Peyer's patch (tissue), 4 donors: Measurements from ENCODE around the gene NAT14. TPM values are rescaled to one million over a fixed set of nuclear protein-coding genes. Genes with fewer than 3 reads are reported as not detected.

Experiments used
- DNase-seq, 3 donors: peaks; one replicate each; pipeline ENCODE4 v3.0.0-alpha.2; 2017 to 2019
- H3K27ac ChIP-seq, 4 donors: fragments of 200-600 bp; sonication (generic); one replicate each; pipeline ENCODE4 v1.5.1; 2016 to 2019
- H3K27me3 ChIP-seq, 2 donors: fragments of 200-600 bp; sonication (generic); one replicate each; pipeline ENCODE4 v1.5.1; 2019
- H3K36me3 ChIP-seq, 3 donors: fragments of 200-600 bp; sonication (generic); one replicate each; pipeline ENCODE4 v1.5.1; 2016 to 2019
- H3K4me1 ChIP-seq, 4 donors: fragments of 200-600 bp; sonication (generic); one replicate each; pipeline ENCODE4 v1.5.1; 2016 to 2019
- H3K4me3 ChIP-seq, 4 donors: fragments of 200-600 bp; sonication (generic); 1 replicate in 3 of 4; 2 replicates in 1 of 4; pipeline ENCODE4 v1.5.1; 2016 to 2019; ENCODE audit warnings: mild to moderate bottlenecking in 1 of 4
- H3K9me3 ChIP-seq, 4 donors: fragments of 200-600 bp; sonication (generic); one replicate each; pipeline ENCODE4 v1.5.1; 2016 to 2019; ENCODE audit warnings: mild to moderate bottlenecking in 1 of 4
- POLR2A ChIP-seq, 2 donors: fragments of 450-650 bp; IDR thresholded peaks; one replicate each; pipeline ENCODE4 v1.5.1; 2017; ENCODE audit warnings: antibody characterized with exemption in 2 of 2, mild to moderate bottlenecking in 2 of 2, moderate library complexity in 2 of 2
- total RNA-seq, 4 donors: library from RNA; depleted of rRNA; stranded (reverse); fragments of >200 nt; gene quantifications; one replicate each; pipeline ENCODE4 v1.1.0, GENCODE V29; 2016
- TF ChIP-seq, protein P1 (sequence below), 6 experiments: fragments of 450-650 bp in 4 of 6; fragments of 200-600 bp in 2 of 6; sonication (generic) in 1 of 6; IDR thresholded peaks; one replicate each; pipeline ENCODE4 v1.5.1; 2017 to 2019; ENCODE audit warnings: antibody characterized with exemption in 6 of 6, mild to moderate bottlenecking in 3 of 6, moderate library complexity in 1 of 6

The NAT14 gene
- total RNA-seq, 4 donors from 2014 or later = 1.4 to 7.4 (median 3.0) TPM

DNA sequence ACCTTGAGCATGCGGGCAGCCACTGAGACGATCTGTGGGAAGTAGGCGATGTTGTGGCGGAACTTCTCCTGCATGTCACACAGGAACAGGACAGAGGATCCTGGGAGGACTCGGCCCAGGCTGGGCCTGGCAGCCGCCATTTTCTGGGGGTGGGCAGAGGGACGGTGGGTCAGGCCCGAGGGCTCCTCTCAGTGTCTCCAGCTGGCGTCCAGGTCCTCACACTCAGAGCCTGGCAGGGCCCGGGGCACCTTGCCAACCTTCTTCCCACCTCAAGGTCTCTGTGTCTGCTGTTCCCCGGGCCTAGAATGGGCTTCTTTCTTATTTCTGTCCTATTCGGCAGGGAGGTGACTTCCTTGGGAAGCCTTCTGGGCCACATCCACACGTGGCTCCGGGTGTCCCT, 28.6 kb upstream of the NAT14 start:
- Histone ChIP-seq H3K27me3 (peaks cover 0 to 14% of the 10 kb centered on the region in 2 donors), H3K27ac (no peak overlapping the region), H3K36me3 (peaks cover 0 to 17% (median 0%) of the 10 kb centered on the region in 3 donors), H3K9me3 (no peaks in the 10 kb centered on the region), H3K4me3 (no peak overlapping the region), H3K4me1 (peaks cover 0 to 38% (median 7%) of the 10 kb centered on the region in 4 donors)
- TF ChIP-seq, protein P1, sequence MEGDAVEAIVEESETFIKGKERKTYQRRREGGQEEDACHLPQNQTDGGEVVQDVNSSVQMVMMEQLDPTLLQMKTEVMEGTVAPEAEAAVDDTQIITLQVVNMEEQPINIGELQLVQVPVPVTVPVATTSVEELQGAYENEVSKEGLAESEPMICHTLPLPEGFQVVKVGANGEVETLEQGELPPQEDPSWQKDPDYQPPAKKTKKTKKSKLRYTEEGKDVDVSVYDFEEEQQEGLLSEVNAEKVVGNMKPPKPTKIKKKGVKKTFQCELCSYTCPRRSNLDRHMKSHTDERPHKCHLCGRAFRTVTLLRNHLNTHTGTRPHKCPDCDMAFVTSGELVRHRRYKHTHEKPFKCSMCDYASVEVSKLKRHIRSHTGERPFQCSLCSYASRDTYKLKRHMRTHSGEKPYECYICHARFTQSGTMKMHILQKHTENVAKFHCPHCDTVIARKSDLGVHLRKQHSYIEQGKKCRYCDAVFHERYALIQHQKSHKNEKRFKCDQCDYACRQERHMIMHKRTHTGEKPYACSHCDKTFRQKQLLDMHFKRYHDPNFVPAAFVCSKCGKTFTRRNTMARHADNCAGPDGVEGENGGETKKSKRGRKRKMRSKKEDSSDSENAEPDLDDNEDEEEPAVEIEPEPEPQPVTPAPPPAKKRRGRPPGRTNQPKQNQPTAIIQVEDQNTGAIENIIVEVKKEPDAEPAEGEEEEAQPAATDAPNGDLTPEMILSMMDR (IDR thresholded peaks at IDR 0.05) = no peak
- no peak for TF ChIP-seq POLR2A (IDR thresholded peaks at IDR 0.05)
- DNase-seq = no peak

DNA sequence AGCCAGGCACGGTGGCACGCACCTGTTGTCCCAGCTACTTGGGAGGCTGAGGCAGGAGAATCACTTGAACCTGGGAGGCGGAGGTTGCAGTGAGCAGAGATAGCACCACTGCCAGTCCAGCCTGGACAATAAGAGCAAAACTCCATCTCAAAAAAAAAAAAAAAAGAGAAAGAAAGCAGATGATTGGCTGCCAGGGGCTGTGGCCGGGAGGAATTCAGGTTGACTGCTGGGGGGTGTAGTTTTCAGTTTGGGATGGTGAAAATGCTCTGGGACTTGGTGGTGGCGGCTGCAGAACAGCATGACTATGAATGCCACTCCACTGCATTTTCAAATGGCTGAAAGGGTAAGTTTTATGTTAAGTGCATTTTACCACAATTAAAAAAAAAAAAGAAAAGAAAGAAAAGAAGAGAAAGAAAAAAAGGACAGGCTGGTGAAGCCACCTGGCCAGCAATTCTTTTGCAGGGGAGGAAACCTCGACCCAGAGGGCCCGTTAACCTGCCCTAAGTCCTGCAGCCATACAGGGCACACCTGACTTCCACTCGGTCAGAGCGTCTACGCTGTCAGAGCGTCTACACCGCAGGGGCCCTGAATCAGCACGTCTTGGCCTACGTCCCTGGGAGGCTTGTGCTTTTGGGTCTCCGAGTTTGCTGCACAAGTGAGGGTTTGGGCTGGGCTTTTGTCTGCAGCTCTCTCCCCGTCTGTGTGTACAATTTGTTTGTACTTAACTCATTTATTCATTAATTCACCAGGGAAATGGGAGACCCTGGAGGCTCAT, 27.1 kb upstream of the NAT14 start:
- TF ChIP-seq, protein P1 (IDR thresholded peaks at IDR 0.05) = no peak
- TF ChIP-seq POLR2A (IDR thresholded peaks at IDR 0.05) = no peak
- Histone ChIP-seq H3K27ac (no peak overlapping the region), H3K9me3 (no peaks in the 10 kb centered on the region), H3K4me1 (peaks cover 0 to 23% (median 2%) of the 10 kb centered on the region in 4 donors), H3K4me3 (no peak overlapping the region), H3K27me3 (no peaks in the 10 kb centered on the region), H3K36me3 (peaks cover 0 to 17% (median 0%) of the 10 kb centered on the region in 3 donors)
- DNase-seq = no peak

DNA sequence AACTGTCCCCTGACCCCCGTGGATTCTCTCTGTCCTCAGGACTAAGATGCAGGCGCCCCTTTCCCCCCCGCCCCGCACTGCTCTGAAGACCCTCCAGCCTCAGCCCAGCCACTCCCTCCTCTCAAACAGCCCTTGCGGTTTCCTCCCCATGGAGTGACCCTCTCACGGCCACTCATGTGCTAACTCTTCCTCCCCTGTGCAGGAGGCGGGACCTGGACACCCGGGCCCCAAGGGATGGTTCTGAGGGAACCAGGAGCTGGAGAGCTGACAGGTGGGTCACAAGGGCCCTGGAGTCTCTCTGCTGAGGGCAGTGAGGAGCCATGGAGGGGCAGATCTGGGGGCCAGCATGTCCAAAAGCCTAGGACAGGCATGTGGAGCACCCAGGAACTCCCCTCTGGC, 25.4 kb upstream of the NAT14 start:
- no peak for DNase-seq
- Histone ChIP-seq H3K4me1 (peaks cover 0 to 18% (median 2%) of the 10 kb centered on the region in 4 donors), H3K27ac (peak overlapping the region in 3 of 4 donors; percentile 5 to 94 (median 93)), H3K4me3 (no peak overlapping the region), H3K27me3 (no peaks in the 10 kb centered on the region), H3K9me3 (no peaks in the 10 kb centered on the region), H3K36me3 (peaks cover 0 to 17% (median 0%) of the 10 kb centered on the region in 3 donors)
- TF ChIP-seq POLR2A (IDR thresholded peaks at IDR 0.05) = no peak
- TF ChIP-seq, protein P1 (IDR thresholded peaks at IDR 0.05) = no peak

DNA sequence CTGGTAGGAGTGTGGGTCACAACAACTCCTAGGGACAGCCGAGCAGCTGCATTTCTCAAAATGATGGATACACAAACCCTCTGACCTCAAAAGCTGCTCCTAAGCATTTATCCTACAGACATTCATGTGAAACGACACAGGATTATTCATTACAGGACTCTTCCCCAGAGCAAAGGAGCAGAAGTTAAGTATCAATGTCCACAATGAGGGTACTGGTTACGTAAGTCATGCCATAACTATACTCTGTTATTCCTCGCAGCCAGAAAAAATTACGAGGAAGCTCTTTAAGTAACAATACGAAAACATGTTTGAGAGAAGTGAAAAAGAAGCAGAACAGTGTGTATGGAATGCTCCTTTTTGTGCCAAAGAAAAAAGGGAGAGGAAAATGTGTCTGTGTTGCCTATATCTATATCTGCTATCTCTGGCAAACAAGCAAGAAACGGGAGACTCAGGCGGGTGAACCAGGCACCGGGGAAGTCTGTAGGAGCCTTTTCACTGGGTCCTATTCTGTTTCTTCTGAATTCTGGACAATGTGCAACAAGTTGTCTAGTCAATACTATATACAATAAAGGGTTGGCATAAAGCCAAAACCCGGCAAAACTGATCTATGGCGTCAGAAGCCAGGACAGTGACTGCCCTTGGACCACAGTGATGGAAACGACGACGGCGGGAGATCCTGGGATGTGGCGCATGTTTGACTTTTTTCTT, 24.9 kb upstream of the NAT14 start:
- Histone ChIP-seq H3K27me3 (no peaks in the 10 kb centered on the region), H3K27ac (peak overlapping the region; percentile 72 to 94 (median 89)), H3K4me3 (peak overlapping the region in 2 of 4 donors; percentile 79 to 90), H3K4me1 (peaks cover 0 to 18% (median 2%) of the 10 kb centered on the region in 4 donors), H3K36me3 (peaks cover 0 to 16% (median 0%) of the 10 kb centered on the region in 3 donors), H3K9me3 (no peaks in the 10 kb centered on the region)
- DNase-seq = no peak
- TF ChIP-seq, protein P1 (IDR thresholded peaks at IDR 0.05) = no peak
- no peak for TF ChIP-seq POLR2A (IDR thresholded peaks at IDR 0.05)

DNA sequence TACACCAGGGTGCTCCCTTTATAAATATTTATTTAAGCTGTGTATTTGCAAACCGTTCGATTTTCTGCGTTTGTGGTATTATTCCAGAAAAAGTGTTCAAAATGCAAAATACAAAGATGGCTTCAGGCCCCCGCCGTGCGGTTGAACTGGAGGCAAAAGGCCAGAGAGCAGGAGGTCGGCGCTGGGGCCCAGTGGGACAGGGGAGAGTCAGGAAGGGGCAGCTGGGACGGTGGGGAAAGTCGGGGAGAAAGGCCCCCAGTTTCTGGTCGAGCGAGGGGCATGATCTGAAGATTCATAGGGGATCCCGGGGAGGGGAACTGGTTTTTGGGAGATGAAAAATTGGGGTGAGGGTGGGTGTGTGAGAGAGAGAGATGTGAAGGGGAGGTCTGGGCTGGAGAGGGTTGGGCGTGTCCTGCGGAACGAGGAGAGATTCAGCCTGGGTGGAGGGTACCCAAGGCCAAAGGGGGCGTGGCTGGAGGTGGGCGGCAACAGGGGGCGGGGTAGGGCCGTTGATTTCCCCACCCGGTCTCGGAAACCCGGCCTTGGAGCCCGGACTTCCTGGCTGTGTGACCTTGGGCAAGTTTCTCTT, 24.2 kb upstream of the NAT14 start:
- H3K4me3 ChIP-seq = peak overlapping the region; percentile 52 to 90 (median 82)
- no peaks in the 10 kb centered on the region for H3K27me3 ChIP-seq
- peak overlapping the region; percentile 72 to 94 (median 89) for H3K27ac ChIP-seq
- DNase-seq = peak; percentile 55 to 83 (median 82)
- no peaks in the 10 kb centered on the region for H3K9me3 ChIP-seq
- H3K36me3 ChIP-seq = peaks cover 0 to 9% (median 0%) of the 10 kb centered on the region in 3 donors
- H3K4me1 ChIP-seq = peaks cover 0 to 18% (median 2%) of the 10 kb centered on the region in 4 donors
- TF ChIP-seq, protein P1 (IDR thresholded peaks at IDR 0.05) = no peak
- no peak for TF ChIP-seq POLR2A (IDR thresholded peaks at IDR 0.05)
